ENCODE data around the gene CIART.
A peak's percentile ranks its signal among the peaks of the same experiment; 100 is the strongest.
"Not testable (repeated sequence)": the region's sequence is repeated elsewhere in the genome, so short reads cannot be mapped to it uniquely, and the experiment has no call there.

Gene CIART

GRCh38 chr1:150288822-150289221 is 6.5 kb downstream of the CIART start:
- no peak for DNase-seq (ENCODE audit: low read depth)
- H3K4me3 ChIP-seq (ENCODE audit: low read depth, low read length), result no peak overlapping the region
- no peak for TF ChIP-seq CTCF (conservative IDR thresholded peaks at IDR 0.05; ENCODE audit: low read depth, low read length)

- no peak for TF ChIP-seq CTCF (conservative IDR thresholded peaks at IDR 0.05; ENCODE audit: low read depth, low read length)
- DNase-seq (ENCODE audit: low read depth), result peak; percentile 93
- peak within 1 kb of the TSS; percentile 64 for H3K4me3 ChIP-seq (ENCODE audit: low read depth, low read length)
Measured at GRCh38 chr1:150293433-150294253, 11.3 kb downstream of the CIART start, which contains the start of gene MRPS21. Gene MRPS21 (plus strand): TSS chr1:150293861. CDS start chr1:150294367, 506 bp downstream.

GRCh38 chr1:150295476-150295875 is 13.1 kb downstream of the CIART start:
- no peak for TF ChIP-seq CTCF (conservative IDR thresholded peaks at IDR 0.05; ENCODE audit: low read depth, low read length)
- H3K4me3 ChIP-seq (ENCODE audit: low read depth, low read length), result no peak overlapping the region
- DNase-seq (ENCODE audit: low read depth), result no peak

DNA sequence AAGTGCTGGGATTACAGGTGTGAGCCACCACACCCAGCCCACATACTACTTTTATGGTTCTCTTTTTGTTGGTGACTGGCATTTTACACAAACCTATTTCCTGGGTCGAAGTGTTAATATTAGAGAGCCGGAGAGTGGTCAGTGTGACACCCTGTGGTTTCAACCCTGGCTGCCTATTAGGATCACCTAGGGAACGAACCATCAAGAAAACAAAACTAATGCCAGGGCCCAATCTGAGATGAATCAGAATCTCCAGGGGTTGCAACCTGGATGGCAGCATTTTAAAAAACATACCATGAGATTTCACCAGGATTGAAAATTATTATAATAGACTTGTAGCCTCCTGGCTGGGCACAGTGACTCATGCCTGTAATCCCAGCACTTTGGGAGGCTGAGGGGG is 17.4 kb downstream of the CIART start:
- DNase-seq (ENCODE audit: low read depth), result no peak
- TF ChIP-seq CTCF (conservative IDR thresholded peaks at IDR 0.05; ENCODE audit: low read depth, low read length), result no peak
- no peak overlapping the region for H3K4me3 ChIP-seq (ENCODE audit: low read depth, low read length)

DNA sequence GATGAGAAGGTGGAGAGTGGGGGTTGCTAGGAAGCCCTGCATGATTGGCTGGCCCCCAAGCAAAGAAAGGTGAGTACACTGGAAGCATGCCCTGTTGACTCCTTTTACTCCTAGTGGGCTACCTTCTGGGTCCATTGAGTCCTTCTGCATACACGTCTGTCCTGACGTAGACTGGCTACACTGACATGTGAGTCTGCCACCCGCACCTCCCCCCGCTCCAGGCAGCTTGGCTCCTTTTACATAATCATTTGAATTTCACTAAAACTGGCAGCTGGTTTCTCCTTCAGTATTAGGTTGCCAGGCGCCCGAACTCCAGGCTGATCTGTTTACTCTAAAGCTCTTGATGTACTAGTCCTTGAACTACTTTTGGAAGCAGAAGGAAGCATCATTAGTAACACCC is 20.0 kb downstream of the CIART start:
- no peak overlapping the region for H3K4me3 ChIP-seq (ENCODE audit: low read depth, low read length)
- DNase-seq (ENCODE audit: low read depth), result no peak
- no peak for TF ChIP-seq CTCF (conservative IDR thresholded peaks at IDR 0.05; ENCODE audit: low read depth, low read length)

DNA sequence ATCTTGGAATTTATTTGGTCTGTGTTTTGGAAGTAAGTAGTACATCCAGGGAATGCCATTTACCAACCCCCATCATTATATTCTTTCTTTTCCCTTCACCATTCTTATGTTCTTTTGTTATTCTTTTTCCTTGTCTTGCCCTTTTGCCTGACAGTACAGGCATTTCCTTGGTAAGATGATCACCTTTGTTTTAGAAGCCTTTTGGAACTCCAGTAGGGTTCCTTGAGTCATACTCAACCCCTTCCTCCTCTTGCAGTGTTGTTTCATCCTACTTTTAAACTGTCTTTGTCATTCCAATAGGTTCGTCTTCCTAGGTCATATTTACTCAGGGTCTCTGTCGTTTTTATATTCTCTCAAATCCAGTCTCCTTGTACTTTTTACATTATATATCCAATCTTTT is 20.5 kb downstream of the CIART start:
- TF ChIP-seq CTCF (conservative IDR thresholded peaks at IDR 0.05; ENCODE audit: low read depth, low read length), result no peak
- H3K4me3 ChIP-seq (ENCODE audit: low read depth, low read length), result no peak overlapping the region
- no peak for DNase-seq (ENCODE audit: low read depth)

DNA sequence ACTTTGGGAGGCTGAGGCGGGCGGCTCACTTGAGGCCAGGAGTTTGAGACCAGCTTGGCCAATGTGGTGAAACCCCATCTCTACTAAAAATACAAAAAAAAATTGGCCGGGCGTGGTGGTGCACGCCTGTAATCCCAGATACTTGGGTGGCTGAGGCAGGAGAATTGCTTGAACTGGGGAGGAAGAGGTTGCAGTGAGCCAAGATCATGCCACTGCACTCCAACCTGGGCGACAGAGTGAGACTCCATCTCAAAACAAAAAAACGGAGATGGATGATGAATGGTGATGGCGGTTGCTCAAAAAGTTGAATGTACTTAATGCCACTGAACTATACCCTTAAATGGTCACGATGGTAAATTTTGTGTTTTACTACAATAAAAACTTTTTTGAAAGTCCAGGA is 26.2 kb downstream of the CIART start:
- H3K4me3 ChIP-seq (ENCODE audit: low read depth, low read length); DNase-seq (ENCODE audit: low read depth): not testable (repeated sequence)

Data from choroid plexus epithelial cell (primary cell).